Prostate gland (tissue), 2 donors: ENCODE measurements around the gene CAMKK1.

Experiments used
- CTCF ChIP-seq, 4 experiments: fragments of 200-600 bp in 2 of 4; fragments of 450-650 bp in 2 of 4; sonication (generic) in 2 of 4; IDR thresholded peaks; 1 replicate in 3 of 4; 2 replicates in 1 of 4; pipeline ENCODE4 v1.5.1; 2016 to 2019; ENCODE audit warnings: antibody characterized with exemption in 4 of 4, mild to moderate bottlenecking in 2 of 4, moderate library complexity in 2 of 4
- POLR2AphosphoS5 ChIP-seq: sonication (generic); formaldehyde crosslinking; IDR thresholded peaks from one replicate; pipeline ENCODE4 v1.6.1; 2017; ENCODE audit warnings: antibody characterized with exemption

- TF ChIP-seq POLR2AphosphoS5 = no peak
- TF ChIP-seq CTCF (IDR thresholded peaks at IDR 0.05) = no peak
These were observed 40.3 kb downstream of the CAMKK1 start for GRCh38 chr17:3852561-3852960.
